C4-2B (cell line): ENCODE results near the gene PTPRN2.
"Not testable (repeated sequence)": the region's sequence is repeated elsewhere in the genome, so short reads cannot be mapped to it uniquely, and the experiment has no call there.

Experiments used
- H3K27ac ChIP-seq: fragments of 450-650 bp; 2 replicates; pipeline ENCODE4 v1.5.1; 2017
- CTCF ChIP-seq: fragments of 450-650 bp; conservative IDR thresholded peaks from 2 replicates; pipeline ENCODE4 v1.5.1; 2017; ENCODE audit warnings: mild to moderate bottlenecking
- ZFX ChIP-seq: fragments of 450-650 bp; IDR thresholded peaks from 2 replicates; pipeline ENCODE4 v1.6.1; 2017

The PTPRN2 gene

GRCh38 chr7:158164101-158165095 lies 423.2 kb downstream of the PTPRN2 start:
- no peak for TF ChIP-seq ZFX
- no peak for TF ChIP-seq CTCF
- H3K27ac ChIP-seq: no peak overlapping the region

GRCh38 chr7:158161194-158161593 lies 426.4 kb downstream of the PTPRN2 start:
- TF ChIP-seq CTCF: no peak
- TF ChIP-seq ZFX: no peak
- H3K27ac ChIP-seq: no peak overlapping the region

- TF ChIP-seq ZFX: no peak
- no peak for TF ChIP-seq CTCF
These were observed 427.4 kb downstream of the PTPRN2 start for GRCh38 chr7:158160199-158160598.

GRCh38 chr7:158157460-158157859 lies 430.2 kb downstream of the PTPRN2 start:
- H3K27ac ChIP-seq: no peak overlapping the region
- TF ChIP-seq CTCF (no peak), ZFX (no peak)

More at GRCh38 chr7:158160199-158160598, 427.4 kb downstream of the PTPRN2 start:
- no peak overlapping the region for H3K27ac ChIP-seq

- not testable (repeated sequence) for H3K27ac ChIP-seq
These were observed 436.4 kb downstream of the PTPRN2 start for GRCh38 chr7:158151273-158151672.

- TF ChIP-seq CTCF: no peak
- TF ChIP-seq ZFX: no peak
- no peak overlapping the region for H3K27ac ChIP-seq
These were observed 437.4 kb downstream of the PTPRN2 start for GRCh38 chr7:158150234-158150633.

- not testable (repeated sequence) for H3K27ac ChIP-seq
These were observed 440.2 kb downstream of the PTPRN2 start for GRCh38 chr7:158147431-158147830.

GRCh38 chr7:158145370-158145769 lies 442.3 kb downstream of the PTPRN2 start:
- H3K27ac ChIP-seq: no peak overlapping the region
- TF ChIP-seq CTCF (no peak), ZFX (no peak)
